RWPE2 (cell line): ENCODE results near the gene EGFR.

Experiments used
- ATAC-seq: fragments of 200-7000 bp; cut with Tn5 transposase; 3 replicates; pipeline ENCODE4 v1.9.1; 2021; ENCODE audit warnings: low read depth
- DNase-seq: peaks from one replicate; pipeline ENCODE4 v3.0.0-alpha.2; 2020; ENCODE audit warnings: low spot score
- H3K27ac ChIP-seq: fragments of 450-650 bp; 2 replicates; pipeline ENCODE4 v1.5.1; 2017; ENCODE audit warnings: mild to moderate bottlenecking; ENCODE audit not compliant: poor library complexity, severe bottlenecking
- H3K27me3 ChIP-seq: fragments of 250-450 bp; sonication (Bioruptor Pico); 2 replicates; pipeline ENCODE4 v1.5.1; 2021; ENCODE audit warnings: mild to moderate bottlenecking, moderate library complexity; ENCODE audit not compliant: insufficient read depth, poor library complexity, severe bottlenecking
- H3K36me3 ChIP-seq: fragments of 250-450 bp; sonication (Bioruptor Pico); 2 replicates; pipeline ENCODE4 v1.5.1; 2020; ENCODE audit warnings: low read depth, mild to moderate bottlenecking, moderate library complexity
- H3K4me1 ChIP-seq: fragments of 250-450 bp; sonication (Bioruptor Pico); 2 replicates; pipeline ENCODE4 v1.5.1; 2021; ENCODE audit warnings: mild to moderate bottlenecking, moderate library complexity; ENCODE audit not compliant: insufficient read depth, poor library complexity, severe bottlenecking
- H3K4me3 ChIP-seq: fragments of 250-450 bp; sonication (Bioruptor Pico); 2 replicates; pipeline ENCODE4 v1.5.1; 2021; ENCODE audit warnings: mild to moderate bottlenecking, moderate library complexity; ENCODE audit not compliant: severe bottlenecking
- H3K9me3 ChIP-seq: fragments of 250-450 bp; sonication (Bioruptor Pico); 2 replicates; pipeline ENCODE4 v1.5.1; 2021; ENCODE audit warnings: mild to moderate bottlenecking, moderate library complexity; ENCODE audit not compliant: severe bottlenecking
- TF ChIP-seq, protein P1 (sequence below): fragments of 450-650 bp; IDR thresholded peaks from one replicate; pipeline ENCODE4 v1.5.1; 2017; ENCODE audit warnings: mild to moderate bottlenecking, moderate library complexity; ENCODE audit not compliant: poor library complexity, severe bottlenecking

The EGFR gene

DNA sequence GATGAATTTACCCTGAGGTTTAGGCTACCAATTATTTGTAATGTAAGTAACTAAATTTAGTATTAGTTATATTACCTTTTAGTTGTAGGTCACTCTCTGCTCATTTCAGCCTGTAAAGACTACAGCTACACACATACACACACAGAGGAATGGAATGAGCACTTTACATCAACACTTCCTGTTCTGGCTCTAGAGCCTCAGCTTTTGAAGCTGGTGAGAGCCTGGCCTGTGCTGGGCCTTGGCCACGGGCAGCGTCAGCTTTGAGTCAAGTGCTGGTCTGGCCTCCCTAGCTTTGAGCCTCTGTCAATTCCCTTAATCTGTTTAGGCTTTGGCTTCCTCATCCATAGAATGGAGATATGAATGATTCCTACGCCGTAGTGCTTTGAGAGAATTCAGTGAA, 141.7 kb downstream of the EGFR start:
- Histone ChIP-seq H3K27me3 (no peaks in the 10 kb centered on the region), H3K27ac (no peak overlapping the region), H3K4me3 (no peak overlapping the region), H3K9me3 (no peaks in the 10 kb centered on the region), H3K4me1 (no peaks in the 10 kb centered on the region), H3K36me3 (peaks cover 100% of the 10 kb centered on the region)
- ATAC-seq, result no peak
- TF ChIP-seq, protein P1, sequence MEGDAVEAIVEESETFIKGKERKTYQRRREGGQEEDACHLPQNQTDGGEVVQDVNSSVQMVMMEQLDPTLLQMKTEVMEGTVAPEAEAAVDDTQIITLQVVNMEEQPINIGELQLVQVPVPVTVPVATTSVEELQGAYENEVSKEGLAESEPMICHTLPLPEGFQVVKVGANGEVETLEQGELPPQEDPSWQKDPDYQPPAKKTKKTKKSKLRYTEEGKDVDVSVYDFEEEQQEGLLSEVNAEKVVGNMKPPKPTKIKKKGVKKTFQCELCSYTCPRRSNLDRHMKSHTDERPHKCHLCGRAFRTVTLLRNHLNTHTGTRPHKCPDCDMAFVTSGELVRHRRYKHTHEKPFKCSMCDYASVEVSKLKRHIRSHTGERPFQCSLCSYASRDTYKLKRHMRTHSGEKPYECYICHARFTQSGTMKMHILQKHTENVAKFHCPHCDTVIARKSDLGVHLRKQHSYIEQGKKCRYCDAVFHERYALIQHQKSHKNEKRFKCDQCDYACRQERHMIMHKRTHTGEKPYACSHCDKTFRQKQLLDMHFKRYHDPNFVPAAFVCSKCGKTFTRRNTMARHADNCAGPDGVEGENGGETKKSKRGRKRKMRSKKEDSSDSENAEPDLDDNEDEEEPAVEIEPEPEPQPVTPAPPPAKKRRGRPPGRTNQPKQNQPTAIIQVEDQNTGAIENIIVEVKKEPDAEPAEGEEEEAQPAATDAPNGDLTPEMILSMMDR, result no peak
- no peak for DNase-seq

DNA sequence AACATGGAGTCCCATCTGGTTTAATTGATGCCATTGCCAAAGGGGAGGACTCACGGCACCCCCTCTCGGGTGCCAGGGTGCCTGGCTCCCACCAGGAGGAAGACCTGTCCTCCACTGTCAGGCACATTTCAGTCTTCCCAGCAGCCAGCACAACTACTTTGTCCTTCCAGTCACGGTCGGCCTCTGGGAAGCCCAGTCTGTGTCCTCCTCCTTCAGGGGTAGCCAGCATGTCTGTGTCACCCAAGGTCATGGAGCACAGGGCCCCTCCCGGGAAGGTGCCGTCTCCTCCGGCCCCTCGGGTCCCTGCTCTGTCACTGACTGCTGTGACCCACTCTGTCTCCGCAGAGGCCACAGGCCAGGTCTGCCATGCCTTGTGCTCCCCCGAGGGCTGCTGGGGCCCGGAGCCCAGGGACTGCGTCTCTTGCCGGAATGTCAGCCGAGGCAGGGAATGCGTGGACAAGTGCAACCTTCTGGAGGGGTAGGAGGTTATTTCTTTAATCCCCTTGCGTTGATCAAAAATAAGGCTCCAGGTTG, 142.4 kb downstream of the EGFR start:
- ATAC-seq, result no peak
- H3K4me1 ChIP-seq, result no peaks in the 10 kb centered on the region
- H3K27me3 ChIP-seq, result no peaks in the 10 kb centered on the region
- TF ChIP-seq, protein P1, result no peak
- no peak overlapping the region for H3K27ac ChIP-seq
- no peak for DNase-seq
- H3K36me3 ChIP-seq, result peaks cover 100% of the 10 kb centered on the region
- no peak overlapping the region for H3K4me3 ChIP-seq
- no peaks in the 10 kb centered on the region for H3K9me3 ChIP-seq

DNA sequence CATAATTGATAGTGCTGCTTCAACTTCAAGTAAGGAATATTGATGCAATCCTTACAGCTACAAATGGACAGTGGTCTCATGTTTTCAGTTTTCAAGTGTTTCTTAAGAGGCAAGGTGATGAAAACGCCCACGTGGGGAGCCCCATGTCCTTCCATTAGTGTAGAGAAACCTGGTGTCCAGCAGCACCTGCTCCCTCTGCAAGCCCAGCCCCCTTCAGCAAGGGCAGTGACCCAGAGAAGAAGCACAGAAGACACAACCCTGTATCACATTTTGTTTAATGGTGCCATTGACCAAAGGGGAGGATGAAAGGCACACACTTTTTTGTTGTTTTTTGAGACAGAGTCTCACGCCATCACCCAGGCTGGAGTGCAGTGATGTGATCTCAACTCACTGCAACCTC, 143.7 kb downstream of the EGFR start:
- Histone ChIP-seq H3K27me3 (no peaks in the 10 kb centered on the region), H3K36me3 (peaks cover 90% of the 10 kb centered on the region), H3K27ac (no peak overlapping the region), H3K4me1 (no peaks in the 10 kb centered on the region), H3K4me3 (no peak overlapping the region), H3K9me3 (no peaks in the 10 kb centered on the region)
- DNase-seq (no peak), ATAC-seq (no peak)
- TF ChIP-seq, protein P1, result no peak

DNA sequence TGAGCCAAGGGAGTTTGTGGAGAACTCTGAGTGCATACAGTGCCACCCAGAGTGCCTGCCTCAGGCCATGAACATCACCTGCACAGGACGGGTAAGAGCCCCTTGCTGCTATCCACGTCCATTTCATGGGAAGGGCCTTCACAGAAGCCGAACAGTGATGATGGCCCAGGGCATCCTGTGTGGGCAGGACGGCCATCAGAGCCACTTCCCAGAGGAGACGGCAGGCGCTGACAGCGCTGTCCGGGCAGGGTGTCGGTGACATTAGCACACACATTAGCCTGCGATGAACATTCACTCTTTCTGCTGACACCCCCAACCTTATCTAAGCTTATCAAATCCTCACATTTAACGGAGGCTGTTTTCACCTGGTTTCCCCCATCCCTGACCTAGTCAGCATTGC, 144.9 kb downstream of the EGFR start:
- TF ChIP-seq, protein P1, result no peak
- ATAC-seq (no peak), DNase-seq (no peak)
- H3K27ac ChIP-seq, result no peak overlapping the region
- H3K27me3 ChIP-seq, result no peaks in the 10 kb centered on the region
- H3K4me3 ChIP-seq, result no peak overlapping the region
- H3K36me3 ChIP-seq, result peaks cover 90% of the 10 kb centered on the region
- H3K9me3 ChIP-seq, result no peaks in the 10 kb centered on the region
- H3K4me1 ChIP-seq, result no peaks in the 10 kb centered on the region

DNA sequence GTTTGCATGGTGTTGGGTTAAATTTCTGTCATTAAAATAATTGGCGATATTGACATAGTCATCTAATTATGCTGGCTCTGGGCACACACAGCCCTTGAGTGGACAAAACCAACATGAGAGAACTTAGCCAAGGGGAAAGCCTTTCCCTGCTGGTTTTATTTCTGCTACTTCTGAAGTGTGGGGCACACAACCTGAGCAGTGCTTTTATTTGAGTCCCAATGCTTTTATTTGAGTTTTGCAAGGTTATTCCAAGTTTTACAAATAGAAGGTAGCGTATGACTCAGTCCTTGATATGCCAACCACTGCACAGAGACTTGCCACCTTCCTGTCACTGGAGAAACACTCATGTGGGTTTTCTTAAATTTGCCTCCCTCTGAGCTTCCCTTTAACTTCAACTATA, 145.7 kb downstream of the EGFR start:
- Histone ChIP-seq H3K4me1 (no peaks in the 10 kb centered on the region), H3K9me3 (no peaks in the 10 kb centered on the region), H3K27ac (no peak overlapping the region), H3K36me3 (peaks cover 90% of the 10 kb centered on the region), H3K27me3 (no peaks in the 10 kb centered on the region), H3K4me3 (no peak overlapping the region)
- DNase-seq (no peak), ATAC-seq (no peak)
- TF ChIP-seq, protein P1, result no peak
